HG03354 (cell line): Measurements from ENCODE around the gene EPN2.

ENCODE experiments used
- ATAC-seq: cut with Tn5 transposase; IDR thresholded peaks from one replicate; pipeline ENCODE4 v1.9.1; 2021; ENCODE audit warnings: mild to moderate bottlenecking; ENCODE audit not compliant: unreplicated experiment, poor library complexity, severe bottlenecking

The EPN2 gene

GRCh38 chr17:19237389-19238166, 412 bp downstream of the EPN2 start:
- peak; percentile 82 for ATAC-seq

DNA sequence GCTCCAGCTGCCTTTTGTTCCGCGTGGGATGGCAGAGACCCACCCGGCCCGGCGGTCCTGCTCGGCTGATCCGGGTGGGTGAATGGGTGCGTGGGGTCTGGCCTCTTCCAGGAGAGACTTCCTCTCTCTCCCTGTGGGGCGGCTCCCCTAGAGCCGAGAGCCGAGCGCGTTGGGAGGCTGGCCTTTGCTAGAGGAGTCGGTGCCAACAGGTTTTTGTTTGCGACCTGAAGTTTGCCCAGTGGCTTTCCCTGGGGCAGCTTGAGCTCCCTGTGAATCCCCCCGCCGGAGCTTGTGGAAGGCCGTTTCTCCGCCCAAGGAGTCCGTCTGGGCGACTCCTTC, 970 bp downstream of the EPN2 start:
- ATAC-seq = no peak

DNA sequence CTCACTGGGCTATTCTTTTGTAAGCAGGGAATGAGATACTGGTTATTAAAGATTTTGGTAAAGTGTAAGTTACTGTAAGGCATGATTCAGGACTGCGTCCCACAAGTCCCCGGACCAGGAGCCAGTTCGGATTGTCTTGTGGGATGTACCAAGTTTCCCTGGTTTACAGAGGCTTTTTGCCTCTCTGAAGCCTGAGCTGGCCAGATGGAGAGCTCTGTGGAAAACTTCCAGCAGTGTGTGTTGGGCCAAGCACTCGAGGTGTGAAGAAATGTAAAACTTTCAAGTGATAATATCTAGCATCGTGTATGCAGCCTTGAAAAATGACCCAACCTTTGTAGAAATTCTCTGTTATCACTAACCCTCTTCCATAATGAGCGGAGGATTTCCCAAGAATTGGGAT, 2.4 kb downstream of the EPN2 start:
- no peak for ATAC-seq

DNA sequence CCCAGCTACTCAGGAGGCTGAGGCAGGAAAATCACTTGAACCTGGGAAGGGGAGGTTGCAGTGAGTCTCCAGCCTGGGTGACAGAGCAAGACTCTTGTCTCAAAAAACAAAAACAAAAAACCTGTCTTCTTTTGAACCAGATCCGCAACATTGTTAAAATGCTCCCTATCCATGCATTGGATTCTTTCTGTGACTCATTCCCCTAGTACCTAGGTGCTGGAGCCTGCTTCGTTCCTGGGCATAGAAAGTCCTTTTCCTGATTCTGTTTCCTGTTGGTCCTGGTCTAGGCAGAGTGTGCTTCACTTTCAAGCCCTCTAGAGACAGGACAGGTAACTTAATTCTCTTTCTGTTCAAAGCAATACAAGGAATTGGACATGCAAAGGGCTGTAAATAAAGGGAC, 5.2 kb downstream of the EPN2 start:
- ATAC-seq = no peak

GRCh38 chr17:19242926-19243325, 5.8 kb downstream of the EPN2 start:
- ATAC-seq = no peak

GRCh38 chr17:19243838-19244237, 6.7 kb downstream of the EPN2 start:
- no peak for ATAC-seq

- no peak for ATAC-seq
These were observed 7.2 kb downstream of the EPN2 start for GRCh38 chr17:19244357-19244756.

- ATAC-seq = no peak
These were observed 7.6 kb downstream of the EPN2 start for GRCh38 chr17:19244781-19245180.

- ATAC-seq = no peak
These were observed 10.3 kb downstream of the EPN2 start for GRCh38 chr17:19247473-19247872.

- no peak for ATAC-seq
These were observed 11.2 kb downstream of the EPN2 start for GRCh38 chr17:19248151-19248927.

DNA sequence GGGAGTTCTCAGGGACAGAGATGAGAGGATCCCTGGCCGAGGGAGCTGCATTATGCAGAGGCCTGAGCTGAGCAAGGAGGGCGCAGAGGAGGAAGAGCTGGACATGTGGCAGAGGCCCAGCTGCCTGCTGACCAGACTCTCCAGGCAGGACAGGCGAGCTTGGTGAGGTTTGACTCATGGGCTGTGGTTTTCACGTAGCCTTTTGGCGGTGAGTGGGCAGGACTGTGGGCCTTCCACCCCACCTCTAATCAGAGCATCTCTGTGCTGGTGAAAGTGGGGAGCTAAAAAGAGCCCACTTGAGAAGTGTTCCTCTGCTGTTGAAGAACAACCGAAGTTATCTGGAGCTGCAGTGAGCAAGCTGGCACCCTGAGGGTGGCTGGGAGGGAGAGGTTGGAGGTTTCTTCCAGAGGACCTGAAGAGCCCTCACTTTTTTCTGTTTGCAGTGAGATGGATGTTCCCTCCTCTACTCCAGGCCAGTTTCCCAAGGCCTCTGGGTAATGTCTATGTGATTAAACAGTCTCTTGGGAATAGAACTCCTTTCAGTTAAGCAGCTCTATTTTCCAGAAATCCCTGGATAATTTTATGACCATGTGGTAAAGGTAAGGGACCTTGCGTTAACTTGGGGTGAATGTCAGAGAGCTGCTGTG, 11.9 kb downstream of the EPN2 start:
- ATAC-seq = no peak

- no peak for ATAC-seq
These were observed 12.5 kb downstream of the EPN2 start for GRCh38 chr17:19249681-19250080.

DNA sequence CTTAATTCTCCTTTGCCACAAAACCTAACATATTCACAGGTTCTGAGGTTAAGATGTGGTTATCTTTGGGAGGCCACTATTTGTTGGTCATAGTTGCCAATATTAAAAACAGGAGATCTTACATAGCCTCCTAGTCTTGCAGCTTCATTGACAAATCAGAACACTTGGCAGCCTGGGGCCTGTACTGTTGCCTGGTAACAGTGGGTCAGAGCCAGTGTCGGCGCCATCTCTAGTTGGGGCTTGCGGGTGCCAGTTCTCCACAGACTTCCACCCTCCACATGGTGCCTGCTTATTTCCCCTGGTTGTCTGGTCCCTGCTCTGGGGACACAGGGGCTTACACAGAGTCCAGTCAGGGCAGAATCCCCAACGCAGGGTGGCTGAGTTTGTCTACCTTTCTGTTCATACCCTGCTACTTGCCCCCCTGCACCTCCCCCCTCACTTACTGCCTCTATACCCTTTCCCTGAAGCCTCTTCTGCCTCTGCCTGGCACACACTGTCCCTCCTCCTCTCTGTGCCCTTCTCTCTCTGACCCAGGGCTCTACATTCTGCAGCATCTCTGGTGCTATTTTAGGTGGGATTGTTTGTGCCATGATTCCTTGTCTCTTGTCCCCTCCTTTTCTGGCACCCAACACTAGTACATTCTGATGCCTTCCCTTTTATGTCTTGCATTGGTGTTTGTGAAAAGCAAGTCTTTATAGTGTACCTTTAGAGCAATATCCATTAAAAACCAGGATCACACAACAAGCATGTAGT, 13.4 kb downstream of the EPN2 start:
- ATAC-seq = no peak

DNA sequence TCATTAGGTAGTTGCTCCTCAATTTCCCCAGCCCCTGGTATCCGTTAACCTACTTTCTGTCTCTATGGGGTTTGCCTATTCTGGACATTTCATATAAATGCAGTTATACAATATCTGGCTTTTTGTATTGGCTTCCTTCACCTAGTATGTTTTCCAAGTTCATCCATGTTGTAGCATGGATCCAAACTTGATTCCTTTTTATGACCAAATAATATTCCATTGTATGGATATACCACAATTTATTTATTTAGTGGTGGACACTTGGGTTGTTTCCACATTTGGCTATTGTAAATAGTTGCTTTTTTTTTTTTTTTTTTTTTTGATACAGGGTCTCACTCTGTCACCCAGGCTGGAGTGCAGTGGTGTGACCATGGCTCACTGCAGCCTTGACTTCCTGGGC, 15.9 kb downstream of the EPN2 start:
- ATAC-seq = no peak

DNA sequence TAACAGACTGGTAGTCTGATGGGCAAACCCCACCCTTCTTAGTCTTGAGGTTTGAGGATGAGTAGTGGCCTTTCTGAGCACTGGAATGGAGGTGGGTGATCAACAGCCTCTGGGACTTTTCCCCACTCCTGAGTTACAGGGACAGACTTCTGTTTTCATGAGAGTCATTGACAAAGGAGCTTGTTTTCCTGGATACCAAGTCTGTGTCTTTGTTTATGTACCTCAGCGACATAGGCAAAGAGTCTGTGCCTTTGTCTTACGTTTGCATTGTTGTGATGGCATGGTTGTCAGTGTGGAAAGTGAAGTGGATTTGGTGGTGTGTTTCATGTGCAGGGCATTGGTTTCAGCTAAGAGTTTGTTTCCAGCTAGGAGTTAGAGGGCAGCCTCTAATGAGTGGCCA, 17.5 kb downstream of the EPN2 start:
- ATAC-seq = no peak

DNA sequence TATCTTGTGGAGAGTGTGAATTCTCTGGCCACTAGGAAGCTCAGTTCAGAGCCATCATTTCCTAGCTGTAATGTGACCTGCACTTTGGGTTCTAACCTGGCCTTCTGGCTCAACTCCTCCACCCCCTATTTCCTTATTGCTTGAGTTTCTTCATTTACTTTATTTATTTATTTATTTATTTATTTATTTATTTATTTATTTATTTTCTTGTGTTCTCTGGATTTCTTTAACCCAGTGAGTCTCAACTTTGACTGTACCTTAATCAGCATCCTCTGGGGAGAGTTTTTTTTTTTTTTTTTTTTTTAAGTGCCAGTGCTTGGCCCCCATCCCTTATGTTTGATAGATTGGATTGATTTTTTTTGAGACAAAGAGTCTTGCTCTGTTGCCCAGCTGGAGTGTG, 18.1 kb downstream of the EPN2 start:
- no peak for ATAC-seq

DNA sequence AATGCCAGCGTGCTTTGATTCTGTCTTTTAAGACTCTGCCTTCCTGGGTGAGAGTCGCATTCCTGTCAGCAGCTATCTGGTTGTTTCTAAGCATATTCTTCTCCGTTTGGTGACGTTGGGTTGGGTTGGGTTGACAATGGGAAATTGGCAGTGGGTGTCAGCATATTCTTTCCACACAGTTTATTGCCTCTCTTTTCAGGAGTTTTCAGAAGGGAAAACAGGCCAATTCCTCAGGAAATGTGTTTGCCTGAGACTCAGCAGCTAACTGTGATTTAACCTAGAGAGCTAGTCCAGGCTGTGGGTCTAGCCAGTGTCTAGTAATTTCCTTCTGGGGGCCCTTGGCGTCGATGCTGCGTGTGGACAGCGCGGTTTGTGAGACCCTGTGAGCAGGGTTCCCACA, 21.2 kb downstream of the EPN2 start:
- ATAC-seq = no peak

DNA sequence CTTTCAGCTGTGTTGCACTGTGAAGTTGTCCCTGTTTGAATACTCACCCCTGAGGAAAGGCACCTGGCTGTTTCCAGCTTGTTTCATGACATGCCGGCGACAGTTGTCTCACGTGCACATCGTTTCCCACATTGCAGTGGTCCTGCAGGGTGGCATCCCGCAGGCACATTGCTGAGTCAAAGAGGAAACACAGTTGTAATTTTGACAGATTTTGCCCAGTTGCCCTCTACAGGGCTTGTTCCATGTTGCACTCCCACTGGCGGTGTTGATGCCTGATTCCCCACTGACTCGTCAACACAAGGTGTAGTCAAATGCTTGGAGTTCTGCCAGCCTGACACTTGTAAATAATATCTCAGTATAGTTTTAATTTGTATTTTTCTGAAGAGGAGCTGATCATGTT, 23.8 kb downstream of the EPN2 start:
- no peak for ATAC-seq

GRCh38 chr17:19261426-19261825, 24.3 kb downstream of the EPN2 start:
- no peak for ATAC-seq
